Thyroid gland (tissue), 4 donors: ENCODE measurements around the gene COL4A1.

Source experiments
- CTCF ChIP-seq, 6 experiments: fragments of 200-600 bp in 3 of 6; fragments of 450-650 bp in 3 of 6; sonication (generic) in 3 of 6; IDR thresholded peaks; one replicate each; pipeline ENCODE4 v1.5.1; 2016 to 2019; ENCODE audit warnings: antibody characterized with exemption in 6 of 6, mild to moderate bottlenecking in 2 of 6, inconsistent platforms in 1 of 6, moderate library complexity in 1 of 6
- POLR2A ChIP-seq, 2 donors: fragments of 450-650 bp; IDR thresholded peaks; one replicate each; pipeline ENCODE4 v1.6.1; 2017; ENCODE audit warnings: antibody characterized with exemption in 2 of 2, mild to moderate bottlenecking in 2 of 2, moderate library complexity in 1 of 2

- no peak for TF ChIP-seq POLR2A (IDR thresholded peaks at IDR 0.05)
- no peak for TF ChIP-seq CTCF (IDR thresholded peaks at IDR 0.05)
Measured at GRCh38 chr13:110347535-110348308, 40.8 kb upstream of the COL4A1 start.
